Activated naive CD4-positive, alpha-beta T cell treated with anti-CD3 and anti-CD28 coated beads, Interleukin-2, amount 50 U/mL, for 24 hours (primary cell): ENCODE measurements around the gene TFF1.

ENCODE experiments used
- H3K27ac Mint-ChIP-seq: one replicate; pipeline ENCODE4 v1.8.0; 2021; ENCODE audit warnings: mild to moderate bottlenecking, mixed read lengths
- H3K27me3 Mint-ChIP-seq: one replicate; pipeline ENCODE4 v1.8.0; 2021; ENCODE audit warnings: mixed read lengths
- H3K36me3 Mint-ChIP-seq: one replicate; pipeline ENCODE4 v1.8.0; 2021; ENCODE audit warnings: mixed read lengths
- H3K4me1 Mint-ChIP-seq: one replicate; pipeline ENCODE4 v1.8.0; 2021; ENCODE audit warnings: mixed read lengths
- H3K4me3 Mint-ChIP-seq: one replicate; pipeline ENCODE4 v1.8.0; 2021; ENCODE audit warnings: mild to moderate bottlenecking, mixed read lengths
- H3K9me3 Mint-ChIP-seq: one replicate; pipeline ENCODE4 v1.8.0; 2021; ENCODE audit warnings: mixed read lengths

TFF1 gene

GRCh38 chr21:42316891-42317290, 49.4 kb downstream of the TFF1 start:
- Mint-ChIP-seq H3K27me3 (no peaks in the 10 kb centered on the region), H3K27ac (peak overlapping the region; percentile 72), H3K36me3 (no peaks in the 10 kb centered on the region), H3K4me1 (peaks cover 3% of the 10 kb centered on the region), H3K4me3 (no peak overlapping the region), H3K9me3 (no peaks in the 10 kb centered on the region)

- H3K27ac Mint-ChIP-seq = peak within 1 kb of the TSS; percentile 13
- H3K4me1 Mint-ChIP-seq = peaks cover 3% of the 10 kb centered on the region
- H3K27me3 Mint-ChIP-seq = no peaks in the 10 kb centered on the region
- no peaks in the 10 kb centered on the region for H3K36me3 Mint-ChIP-seq
- H3K4me3 Mint-ChIP-seq = no peak within 1 kb of the TSS
- H3K9me3 Mint-ChIP-seq = no peaks in the 10 kb centered on the region
Measured at GRCh38 chr21:42315296-42315891, 50.9 kb downstream of the TFF1 start, which contains the start of gene TFF3. Gene TFF3 (minus strand): TSS chr21:42315409. CDS start chr21:42315374, 35 bp downstream.

- Mint-ChIP-seq H3K4me1 (peaks cover 4% of the 10 kb centered on the region), H3K27ac (no peak overlapping the region), H3K4me3 (no peak overlapping the region), H3K27me3 (no peaks in the 10 kb centered on the region), H3K9me3 (no peaks in the 10 kb centered on the region), H3K36me3 (no peaks in the 10 kb centered on the region)
Measured at GRCh38 chr21:42314616-42315295, 51.6 kb downstream of the TFF1 start.

GRCh38 chr21:42313501-42313969, 52.8 kb downstream of the TFF1 start:
- Mint-ChIP-seq H3K36me3 (no peaks in the 10 kb centered on the region), H3K9me3 (no peaks in the 10 kb centered on the region), H3K27ac (no peak overlapping the region), H3K27me3 (no peaks in the 10 kb centered on the region), H3K4me1 (peaks cover 6% of the 10 kb centered on the region), H3K4me3 (no peak overlapping the region)

GRCh38 chr21:42312626-42313104, 53.7 kb downstream of the TFF1 start:
- Mint-ChIP-seq H3K4me1 (peaks cover 6% of the 10 kb centered on the region), H3K27ac (no peak overlapping the region), H3K27me3 (no peaks in the 10 kb centered on the region), H3K4me3 (no peak overlapping the region), H3K9me3 (no peaks in the 10 kb centered on the region), H3K36me3 (no peaks in the 10 kb centered on the region)
